ENCODE data around the gene RALGPS2.
A peak's percentile ranks its signal among the peaks of the same experiment; 100 is the strongest.

RALGPS2 gene

GRCh38 chr1:178724728-178725465, at the start of gene RALGPS2:
RALGPS2 (plus strand) TSS chr1:178725244; CDS start chr1:178776765, 51,521 bp downstream.
- DNase-seq: peak; percentile 82

DNA sequence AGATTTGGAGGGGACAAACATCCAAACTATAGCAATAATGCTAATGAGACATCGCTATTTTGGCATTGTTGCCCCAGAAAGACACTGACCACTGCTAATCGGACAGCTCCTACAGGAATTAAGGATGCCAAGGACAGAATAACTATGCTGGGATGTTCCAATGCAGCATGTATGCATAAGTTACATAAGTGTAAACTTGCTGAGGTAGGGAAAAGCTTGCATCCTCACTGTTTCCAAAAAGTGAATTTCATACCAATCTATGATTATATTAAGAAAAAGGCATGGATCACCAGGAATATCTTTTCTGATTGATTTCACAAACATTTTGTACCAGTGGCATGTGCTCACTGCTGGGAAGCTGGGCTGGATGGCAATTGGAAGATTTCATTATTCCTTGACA, 45.8 kb upstream of the RALGPS2 start:
- DNase-seq: no peak

DNA sequence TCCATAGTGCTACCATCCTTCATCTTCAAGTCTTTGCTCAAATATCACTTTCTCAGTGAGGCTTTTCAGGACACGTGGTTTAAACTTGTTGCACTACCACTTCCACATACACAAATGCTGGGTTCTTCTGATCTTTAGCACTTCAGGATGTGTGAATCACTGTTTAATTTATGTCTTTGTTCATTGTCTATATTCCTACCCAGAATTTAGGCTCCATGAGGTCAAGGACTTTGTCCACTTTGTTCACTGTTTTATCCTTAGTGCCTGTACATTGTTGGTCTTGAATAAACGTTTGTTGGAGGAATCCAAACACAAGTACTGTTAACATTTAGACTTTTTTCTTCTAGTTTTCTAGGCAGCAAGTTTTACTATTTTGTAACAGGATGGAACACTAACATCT, 42.6 kb upstream of the RALGPS2 start:
- no peak for DNase-seq

DNA sequence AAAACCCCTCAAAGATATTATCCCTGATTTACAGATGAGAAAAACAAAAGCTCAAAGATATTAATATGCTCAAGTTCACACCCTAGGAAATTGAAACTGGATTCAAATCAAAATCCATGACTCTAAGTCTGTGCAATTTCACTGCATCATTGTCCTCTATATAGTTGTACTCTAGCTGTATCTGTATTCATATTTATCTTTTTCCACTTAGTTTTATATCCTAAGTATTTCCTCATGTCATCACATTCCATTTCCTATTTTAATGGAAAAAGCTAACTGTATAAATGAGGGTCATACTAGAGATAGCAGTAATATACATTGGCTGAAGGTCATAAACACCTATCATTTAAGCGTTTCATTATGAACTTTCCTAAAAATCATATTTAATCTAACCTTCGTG, 42.2 kb upstream of the RALGPS2 start:
- DNase-seq: no peak

DNA sequence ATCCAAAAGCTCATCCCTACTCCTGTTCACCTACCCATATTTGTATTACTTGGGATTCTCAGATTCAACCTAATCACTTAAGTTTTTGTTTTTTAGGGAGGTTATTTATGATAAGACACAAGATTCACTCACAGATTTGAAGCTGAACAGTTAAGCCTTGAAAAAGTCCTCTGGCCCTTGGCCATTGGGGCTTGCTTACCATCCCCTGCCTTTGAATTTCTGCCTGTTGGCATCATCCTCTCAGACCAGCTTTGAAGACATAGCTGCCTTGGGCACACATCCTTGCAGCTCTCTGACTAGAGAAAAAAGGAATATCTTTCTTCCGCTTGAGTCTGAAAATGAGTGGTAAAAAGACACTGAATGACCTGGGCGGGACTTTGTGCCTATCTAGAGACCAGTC, 41.8 kb upstream of the RALGPS2 start:
- DNase-seq: no peak

DNA sequence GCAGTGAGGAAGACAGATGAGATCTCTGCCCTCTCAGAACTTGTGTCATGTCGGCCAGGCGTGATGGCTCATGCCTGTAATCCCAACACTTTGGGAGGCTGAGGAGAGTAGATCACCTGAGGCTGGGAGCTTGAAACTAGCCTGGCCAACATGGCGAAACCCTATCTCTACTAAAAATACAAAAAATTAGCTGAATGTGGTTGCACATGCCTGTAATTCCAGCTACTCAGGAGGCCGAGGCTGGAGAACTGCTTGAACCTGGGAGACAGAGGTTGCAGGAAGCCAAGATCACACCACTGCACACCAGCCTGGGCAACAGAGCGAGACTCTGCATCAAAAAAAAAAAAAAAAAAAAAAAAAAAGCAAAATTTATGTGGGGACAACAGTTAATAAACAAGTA, 40.9 kb upstream of the RALGPS2 start:
- DNase-seq: peak; percentile 18

DNA sequence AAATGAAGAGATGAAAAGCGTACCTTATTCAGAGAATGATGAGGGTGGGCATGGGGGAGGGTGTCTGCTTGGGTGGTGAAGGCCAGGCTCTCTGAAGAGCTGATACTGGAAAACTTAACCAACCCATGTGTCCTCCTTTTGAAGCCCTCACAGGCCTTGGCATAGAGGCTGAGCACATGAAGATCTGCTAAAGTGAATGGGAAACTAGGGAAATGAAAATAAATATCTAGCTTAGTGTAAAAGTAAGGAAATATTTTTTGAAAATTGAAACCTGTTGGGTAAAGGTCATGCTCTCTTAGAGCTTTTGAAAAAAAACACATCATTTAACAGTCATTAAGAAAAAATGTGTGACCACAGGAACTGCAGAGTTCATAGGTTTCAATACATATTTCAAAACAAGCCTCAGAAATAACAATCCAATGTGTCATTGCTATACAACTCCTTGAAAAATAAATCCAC, 40.5 kb upstream of the RALGPS2 start:
- peak; percentile 92 for DNase-seq

- DNase-seq: no peak
Observed at GRCh38 chr1:178686407-178686806, 38.6 kb upstream of the RALGPS2 start.

GRCh38 chr1:178688244-178688643, 36.8 kb upstream of the RALGPS2 start:
- no peak for DNase-seq

DNA sequence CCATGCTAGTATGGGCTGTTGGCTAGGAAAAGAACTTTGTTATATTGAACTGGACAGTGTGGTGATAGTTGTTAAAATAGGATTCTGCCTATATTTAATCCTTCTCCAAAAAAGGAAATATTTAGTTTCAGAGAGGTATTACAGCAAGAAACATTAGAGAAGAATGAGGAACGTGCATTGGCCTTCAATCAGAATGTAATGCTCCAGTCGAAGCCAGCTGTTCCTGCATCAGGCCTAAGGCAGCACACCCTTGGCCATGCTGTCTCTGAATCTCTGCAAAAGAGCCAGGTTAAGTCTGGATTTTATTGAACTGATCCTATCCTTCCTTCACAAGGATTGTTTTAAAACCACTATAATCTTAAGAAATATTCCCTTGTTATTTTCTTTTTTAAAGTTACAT, 35.3 kb upstream of the RALGPS2 start:
- DNase-seq: no peak

DNA sequence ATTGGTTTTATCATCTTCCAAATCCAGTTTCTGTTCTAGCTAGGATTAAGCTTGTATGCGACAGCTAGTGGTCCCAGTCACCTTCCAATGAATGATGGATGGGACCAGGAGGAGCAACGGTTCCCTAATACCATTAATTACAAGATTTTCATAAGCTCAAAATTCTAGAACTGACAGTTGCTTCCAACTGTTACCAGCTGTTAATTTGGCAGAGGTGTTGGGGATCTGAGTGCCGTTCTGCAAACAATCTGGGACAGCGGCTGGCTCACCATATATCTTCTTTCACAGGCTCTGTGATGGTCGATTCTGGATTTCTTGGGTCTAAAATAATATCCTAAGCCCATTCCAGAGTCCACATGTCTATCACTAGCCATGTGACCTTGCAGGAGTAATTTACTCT, 34.5 kb upstream of the RALGPS2 start:
- DNase-seq: no peak

- no peak for DNase-seq
Observed at GRCh38 chr1:178692564-178693327, 32.3 kb upstream of the RALGPS2 start.

DNA sequence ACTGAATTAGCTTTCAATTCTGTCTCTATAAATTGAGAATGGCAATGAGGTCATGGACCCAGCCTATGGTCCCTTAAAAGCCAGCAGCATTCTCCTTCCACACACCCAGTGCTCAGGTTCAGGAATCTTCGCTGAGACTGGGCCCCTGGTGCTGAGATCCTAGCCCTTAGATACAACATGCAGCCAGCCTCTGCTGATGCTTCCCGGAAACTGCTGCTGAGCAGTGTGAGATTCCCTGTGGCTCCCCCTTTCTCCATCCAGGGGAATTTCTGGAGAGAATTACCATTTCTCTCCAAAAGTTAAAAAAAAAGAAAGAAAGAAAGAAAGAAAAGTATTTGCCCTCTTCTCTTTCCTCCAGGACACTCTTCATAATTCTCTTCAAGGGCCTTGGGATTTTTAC, 31.7 kb upstream of the RALGPS2 start:
- DNase-seq: no peak

GRCh38 chr1:178694923-178695525, 30.0 kb upstream of the RALGPS2 start:
- DNase-seq: no peak

- DNase-seq: peak; percentile 67
Observed at GRCh38 chr1:178702146-178702545, 22.9 kb upstream of the RALGPS2 start.

- DNase-seq: no peak
Observed at GRCh38 chr1:178704833-178705232, 20.2 kb upstream of the RALGPS2 start.

DNA sequence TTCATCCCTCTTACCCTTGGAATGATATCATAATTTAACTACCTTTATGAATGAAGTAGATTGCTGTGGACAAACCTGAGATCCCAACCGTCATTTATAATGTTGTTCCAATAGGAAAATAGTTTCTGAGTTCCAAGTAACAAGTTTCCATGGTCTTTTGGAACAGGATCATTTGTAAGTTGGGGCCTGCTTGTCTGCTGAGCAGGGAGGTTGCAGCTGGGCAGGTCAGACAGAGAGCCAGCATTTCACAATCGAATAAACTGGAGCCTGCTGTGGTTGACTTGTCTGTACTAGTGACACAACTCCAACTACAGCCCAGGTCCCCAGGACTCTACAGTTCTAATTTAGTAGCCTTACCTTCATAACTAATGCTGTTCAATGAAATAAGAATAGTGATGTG, 18.6 kb upstream of the RALGPS2 start:
- no peak for DNase-seq

DNA sequence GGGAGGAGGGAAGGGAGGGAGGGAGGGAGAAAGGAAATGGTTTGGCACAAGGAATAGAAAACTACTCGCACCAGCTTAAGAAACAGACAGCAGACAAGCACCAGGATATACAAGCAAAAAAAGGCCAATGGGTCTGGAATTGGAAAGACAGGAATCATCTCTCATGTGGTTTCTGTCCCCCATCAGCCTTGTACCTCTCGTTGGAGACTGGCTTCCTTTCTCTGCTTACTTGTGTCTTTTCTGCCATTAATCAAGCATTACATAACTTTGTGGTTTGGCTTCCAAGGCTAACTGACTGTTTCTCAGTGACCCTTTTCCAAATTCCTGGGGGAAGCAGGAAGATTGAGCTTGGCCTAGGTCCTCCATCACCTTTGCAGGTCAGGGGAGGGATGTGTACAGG, 11.8 kb upstream of the RALGPS2 start:
- DNase-seq: peak; percentile 16

- no peak for DNase-seq
Observed at GRCh38 chr1:178714453-178714852, 10.6 kb upstream of the RALGPS2 start.

DNA sequence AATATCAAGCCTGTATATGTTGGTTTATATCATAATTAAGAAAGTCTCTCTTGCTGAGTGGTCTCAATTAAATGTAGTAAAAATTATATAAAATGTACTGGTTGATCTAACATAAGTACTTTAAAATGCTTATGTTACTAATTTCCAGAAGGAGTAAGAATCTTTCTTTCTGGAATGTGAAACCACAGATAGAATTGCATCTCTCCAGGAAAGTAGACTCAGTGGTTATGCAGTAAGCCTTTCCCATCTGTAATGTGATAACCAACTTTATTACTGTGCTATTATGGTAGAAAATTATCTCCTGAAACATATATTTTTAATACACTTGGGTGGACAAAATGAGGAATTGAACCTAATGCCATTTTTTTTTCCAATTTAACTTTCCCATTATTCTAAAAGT, 8.9 kb upstream of the RALGPS2 start:
- DNase-seq: no peak

DNA sequence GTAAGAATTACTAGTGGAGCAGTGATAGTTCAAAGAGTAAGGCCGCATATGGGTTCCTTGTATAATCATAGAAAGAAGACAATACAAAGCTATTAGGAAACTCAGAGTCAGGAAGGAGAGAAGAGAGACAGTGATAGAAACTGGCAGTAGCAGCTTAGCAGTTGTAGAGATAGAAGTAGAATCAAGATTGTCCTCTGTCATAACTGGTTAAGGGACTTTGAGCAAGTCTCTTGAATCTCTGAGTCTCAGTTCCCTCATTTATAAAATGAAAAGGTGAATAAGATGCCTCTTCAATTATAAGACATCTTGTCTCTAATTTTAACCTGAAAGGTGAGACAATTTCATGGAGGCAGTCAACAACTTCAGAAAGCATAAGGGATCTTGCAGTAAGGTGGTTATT, 6.5 kb upstream of the RALGPS2 start:
- DNase-seq: no peak

GRCh38 chr1:178723546-178723945, 1.5 kb upstream of the RALGPS2 start:
- peak; percentile 5 for DNase-seq

GRCh38 chr1:178724376-178724727, 692 bp upstream of the RALGPS2 start:
- DNase-seq: no peak

GRCh38 chr1:178725466-178726086, 532 bp downstream of the RALGPS2 start:
- peak; percentile 56 for DNase-seq

Measured in EL (cell line).